Measurements from ENCODE around the gene PRRC2B.
A peak's percentile ranks its signal among the peaks of the same experiment; 100 is the strongest.

- no peak for TF ChIP-seq CTCF (IDR thresholded peaks at IDR 0.05)
- TF ChIP-seq POLR2AphosphoS5 (IDR thresholded peaks at IDR 0.05): peak in 1 of 3 donors; percentile 10
- no peak for TF ChIP-seq EP300 (IDR thresholded peaks at IDR 0.05; ENCODE audit: low read depth)
Measured at GRCh38 chr9:131499254-131499767, 105.4 kb downstream of the PRRC2B start.

All from transverse colon (tissue), 4 donors.